GM23338 (cell line): ENCODE data around the gene TIMM21. TPM values are rescaled to one million over a fixed set of nuclear protein-coding genes. Genes with fewer than 3 reads are reported as not detected.
A peak's percentile ranks its signal among the peaks of the same experiment; 100 is the strongest.

Source experiments
- ATAC-seq: fragments of 200-7000 bp; cut with Tn5 transposase; 3 replicates; pipeline ENCODE4 v1.9.1; 2020
- DNase-seq: peaks from one replicate; pipeline ENCODE4 v3.0.0-alpha.2; 2015; ENCODE audit warnings: low spot score
- H2AFZ ChIP-seq: fragments of 200-600 bp; sonication (generic); 2 replicates; pipeline ENCODE4 v1.8.0; 2016; ENCODE audit warnings: antibody characterized with exemption, mild to moderate bottlenecking, moderate library complexity
- H3F3A ChIP-seq: fragments of 200-600 bp; sonication (generic); replicated peaks from 2 replicates; pipeline ENCODE4 v1.8.0; 2017; ENCODE audit warnings: antibody characterized with exemption, mixed run types, low read depth
- H3K27ac ChIP-seq: fragments of 200-600 bp; sonication (generic); 2 replicates; pipeline ENCODE4 v1.6.1; 2016; ENCODE audit warnings: low read depth
- H3K27me3 ChIP-seq: fragments of 200-600 bp; sonication (generic); 2 replicates; pipeline ENCODE4 v1.8.0; 2016; ENCODE audit warnings: mild to moderate bottlenecking, mixed run types, moderate library complexity; ENCODE audit not compliant: insufficient read depth
- H3K36me3 ChIP-seq: fragments of 200-600 bp; sonication (generic); 2 replicates; pipeline ENCODE4 v1.8.0; 2016; ENCODE audit warnings: mild to moderate bottlenecking; ENCODE audit not compliant: insufficient read depth
- H3K4me1 ChIP-seq: fragments of 200-600 bp; sonication (generic); 2 replicates; pipeline ENCODE4 v1.8.0; 2016; ENCODE audit warnings: mild to moderate bottlenecking, moderate library complexity; ENCODE audit not compliant: insufficient read depth
- H3K4me2 ChIP-seq: fragments of 200-600 bp; sonication (generic); 2 replicates; pipeline ENCODE4 v1.7.1; 2017; ENCODE audit warnings: mixed run types
- H3K4me3 ChIP-seq: fragments of 200-600 bp; sonication (generic); 2 replicates; pipeline ENCODE4 v1.6.1; 2016; ENCODE audit warnings: mixed run types
- H3K79me2 ChIP-seq: fragments of 200-600 bp; sonication (generic); replicated peaks from 2 replicates; pipeline ENCODE4 v1.8.0; 2017; ENCODE audit warnings: mild to moderate bottlenecking; ENCODE audit not compliant: insufficient read depth
- H3K9me2 ChIP-seq: fragments of 200-600 bp; sonication (generic); 2 replicates; pipeline ENCODE4 v1.8.0; 2017; ENCODE audit not compliant: insufficient read depth
- H4K20me1 ChIP-seq: fragments of 200-600 bp; sonication (generic); replicated peaks from 2 replicates; pipeline ENCODE4 v1.8.0; 2017; ENCODE audit warnings: mild to moderate bottlenecking; ENCODE audit not compliant: insufficient read depth
- H3K27ac Mint-ChIP-seq: 2 replicates; pipeline ENCODE4 v1.8.0; 2020; ENCODE audit warnings: inconsistent platforms, mild to moderate bottlenecking, moderate library complexity, mixed read lengths
- H3K27me3 Mint-ChIP-seq: 3 replicates; pipeline ENCODE4 v1.8.0; 2022; ENCODE audit warnings: low read depth, mild to moderate bottlenecking, moderate library complexity, mixed read lengths, inconsistent platforms; ENCODE audit not compliant: insufficient read depth, poor library complexity
- H3K36me3 Mint-ChIP-seq: 3 replicates; pipeline ENCODE4 v1.8.0; 2021; ENCODE audit warnings: low read depth, mild to moderate bottlenecking, inconsistent platforms, moderate library complexity, mixed read lengths
- H3K4me1 Mint-ChIP-seq: 3 replicates; pipeline ENCODE4 v1.8.0; 2020; ENCODE audit warnings: mild to moderate bottlenecking, inconsistent platforms, mixed read lengths
- H3K4me3 Mint-ChIP-seq: 3 replicates; pipeline ENCODE4 v1.8.0; 2021; ENCODE audit warnings: moderate library complexity, mild to moderate bottlenecking, inconsistent platforms, mixed read lengths
- H3K9me3 Mint-ChIP-seq: 3 replicates; pipeline ENCODE4 v1.8.0; 2020; ENCODE audit warnings: moderate library complexity, mild to moderate bottlenecking, inconsistent platforms, mixed read lengths
- CTCF ChIP-seq, 2 experiments: fragments of 200-600 bp in 1 of 2; sonication (generic) in 1 of 2; conservative IDR thresholded peaks; 2 replicates each; pipeline versions ENCODE4 v1.5.1 to v1.6.1; 2016 to 2017; ENCODE audit warnings: antibody characterized with exemption in 2 of 2, low read depth in 2 of 2, mild to moderate bottlenecking in 2 of 2, moderate library complexity in 1 of 2
- NANOG ChIP-seq: IDR thresholded peaks from 2 replicates; pipeline ENCODE4 v1.6.1; 2016; ENCODE audit warnings: antibody characterized with exemption, borderline replicate concordance
- REST ChIP-seq: IDR thresholded peaks from one replicate; pipeline ENCODE4 v1.6.1; 2018; ENCODE audit warnings: antibody characterized with exemption; ENCODE audit not compliant: unreplicated experiment
- polyA plus RNA-seq: library from polyadenylated mRNA; unstranded; fragments of >200 nt; fragmentation: Nextera tagmentation; extraction: Ambion mirVana; gene quantifications from 2 replicates; pipeline ENCODE4 v1.2.1, GENCODE V29; 2016
- total RNA-seq: library from RNA; depleted of rRNA; stranded (reverse); fragments of >200 nt; shearing (Covaris generic); gene quantifications from 2 replicates; pipeline ENCODE4 v1.2.3, GENCODE V29; 2014

TIMM21 gene
- total and polyA plus RNA-seq, 2 experiments from 2014 or later, result 49.2 to 97.6 TPM

DNA sequence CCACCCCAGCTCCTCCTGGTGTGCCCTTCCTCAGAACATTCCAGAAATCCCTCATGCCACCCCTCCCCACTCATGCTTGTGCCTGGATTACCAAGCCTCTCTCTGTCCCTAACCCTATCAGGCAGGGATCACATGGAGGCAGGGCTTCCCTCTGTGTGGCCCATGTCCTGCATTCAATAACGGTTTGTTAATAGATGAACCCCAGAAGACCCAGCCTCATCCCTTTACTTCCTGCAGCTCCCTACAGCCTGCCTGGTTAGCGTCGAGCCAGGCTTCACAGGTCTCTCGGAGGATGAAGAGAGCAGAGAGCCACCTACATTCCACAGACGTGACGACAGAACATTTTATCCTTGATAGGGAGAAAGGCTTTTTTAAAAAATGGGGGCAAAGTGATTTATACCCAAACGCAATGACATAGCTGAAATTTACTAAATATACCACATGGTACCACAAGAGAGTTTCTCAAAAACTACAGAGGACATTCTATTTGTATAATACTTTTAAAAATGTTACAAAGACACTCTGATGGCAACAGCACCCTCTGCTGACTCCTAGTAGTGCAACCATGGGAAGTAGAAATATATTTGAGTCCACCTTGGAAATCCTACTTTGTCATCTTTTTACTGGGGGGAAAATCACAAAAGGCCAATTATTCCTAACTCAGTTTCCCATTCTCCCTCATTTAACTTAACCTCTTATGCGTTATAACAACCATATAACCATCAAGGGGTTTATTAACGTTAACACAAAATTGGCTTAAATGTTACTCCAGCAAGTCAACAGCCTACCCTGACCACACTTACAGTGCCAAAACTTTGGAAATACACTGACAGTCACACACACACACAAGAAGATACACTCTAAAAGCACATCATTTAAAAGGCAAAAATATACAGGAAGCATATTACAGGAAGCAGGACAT is 31.4 kb upstream of the TIMM21 start:
- no peaks in the 10 kb centered on the region for H3F3A ChIP-seq
- DNase-seq, result peak; percentile 74
- H3K27me3 Mint-ChIP-seq, result peaks cover 4% of the 10 kb centered on the region
- ATAC-seq, result peak; percentile 96
- peak overlapping the region; percentile 67; the same call in 1 of the 2 replicates for H3K4me2 ChIP-seq
- TF ChIP-seq CTCF (conservative IDR thresholded peaks at IDR 0.05; ENCODE audit: low read depth in 2 of 2), result peak; percentile 70 to 88
- TF ChIP-seq NANOG, result no peak
- H3K9me2 ChIP-seq, result no peaks in the 10 kb centered on the region
- H2AFZ ChIP-seq, result no peak overlapping the region
- peaks cover 28% of the 10 kb centered on the region for H3K4me1 ChIP-seq
- peaks cover 7% of the 10 kb centered on the region; the same call in 2 of the 3 replicates for H3K36me3 Mint-ChIP-seq
- H3K4me3 ChIP-seq, result no peak overlapping the region
- peaks cover 10% of the 10 kb centered on the region; the same call in 2 of the 3 replicates for H3K9me3 Mint-ChIP-seq
- no peak overlapping the region for H3K27ac Mint-ChIP-seq
- H3K27me3 ChIP-seq, result no peaks in the 10 kb centered on the region
- no peak overlapping the region for H3K27ac ChIP-seq
- H3K4me3 Mint-ChIP-seq, result no peak overlapping the region
- peaks cover 6% of the 10 kb centered on the region; the same call in 1 of the 2 replicates for H3K36me3 ChIP-seq
- peaks cover 31% of the 10 kb centered on the region for H3K4me1 Mint-ChIP-seq
- no peaks in the 10 kb centered on the region for H3K79me2 ChIP-seq
- H4K20me1 ChIP-seq, result no peaks in the 10 kb centered on the region

DNA sequence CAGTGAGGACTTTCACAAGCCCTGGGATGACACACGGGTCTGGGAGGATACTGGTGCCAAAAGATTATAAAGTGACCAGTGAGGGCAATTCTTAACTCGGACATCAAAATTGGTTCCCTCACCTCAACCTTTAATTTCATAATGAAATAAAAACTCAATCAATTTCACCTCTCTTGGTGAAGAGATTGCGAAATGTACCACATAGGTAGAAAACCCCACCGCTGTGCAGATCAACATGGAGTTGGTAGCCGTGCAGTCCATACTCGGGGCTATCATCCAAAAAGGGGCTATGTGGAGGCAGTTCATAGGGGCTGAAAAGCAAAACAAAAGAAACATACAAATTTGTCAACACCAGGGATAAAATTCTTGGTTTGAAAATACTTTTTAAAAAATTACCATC is 25.1 kb upstream of the TIMM21 start:
- Mint-ChIP-seq H3K27ac (no peak overlapping the region), H3K36me3 (no peaks in the 10 kb centered on the region), H3K4me3 (no peak overlapping the region), H3K9me3 (no peaks in the 10 kb centered on the region), H3K27me3 (peaks cover 3% of the 10 kb centered on the region), H3K4me1 (peaks cover 14% of the 10 kb centered on the region)
- no peak for TF ChIP-seq REST
- H3K27me3 ChIP-seq, result no peaks in the 10 kb centered on the region
- no peaks in the 10 kb centered on the region for H3K4me1 ChIP-seq
- DNase-seq (no peak), ATAC-seq (no peak)
- H3K4me2 ChIP-seq, result no peak overlapping the region
- no peaks in the 10 kb centered on the region for H3K79me2 ChIP-seq
- no peak overlapping the region for H3K4me3 ChIP-seq
- H3K27ac ChIP-seq, result no peak overlapping the region
- H4K20me1 ChIP-seq, result no peaks in the 10 kb centered on the region
- no peak overlapping the region for H2AFZ ChIP-seq
- H3K36me3 ChIP-seq, result no peaks in the 10 kb centered on the region
- no peaks in the 10 kb centered on the region for H3F3A ChIP-seq
- H3K9me2 ChIP-seq, result no peaks in the 10 kb centered on the region
